ENCODE measurements around the gene ARHGAP36. TPM values are rescaled to one million over a fixed set of nuclear protein-coding genes. Genes with fewer than 3 reads are reported as not detected.

Gene ARHGAP36
- total and polyA plus RNA-seq, 2 of the 8 experiments (the other 6 are each of a cell fraction or from before 2014, with no cell fraction given), result 0.32 to 0.38 TPM

DNA sequence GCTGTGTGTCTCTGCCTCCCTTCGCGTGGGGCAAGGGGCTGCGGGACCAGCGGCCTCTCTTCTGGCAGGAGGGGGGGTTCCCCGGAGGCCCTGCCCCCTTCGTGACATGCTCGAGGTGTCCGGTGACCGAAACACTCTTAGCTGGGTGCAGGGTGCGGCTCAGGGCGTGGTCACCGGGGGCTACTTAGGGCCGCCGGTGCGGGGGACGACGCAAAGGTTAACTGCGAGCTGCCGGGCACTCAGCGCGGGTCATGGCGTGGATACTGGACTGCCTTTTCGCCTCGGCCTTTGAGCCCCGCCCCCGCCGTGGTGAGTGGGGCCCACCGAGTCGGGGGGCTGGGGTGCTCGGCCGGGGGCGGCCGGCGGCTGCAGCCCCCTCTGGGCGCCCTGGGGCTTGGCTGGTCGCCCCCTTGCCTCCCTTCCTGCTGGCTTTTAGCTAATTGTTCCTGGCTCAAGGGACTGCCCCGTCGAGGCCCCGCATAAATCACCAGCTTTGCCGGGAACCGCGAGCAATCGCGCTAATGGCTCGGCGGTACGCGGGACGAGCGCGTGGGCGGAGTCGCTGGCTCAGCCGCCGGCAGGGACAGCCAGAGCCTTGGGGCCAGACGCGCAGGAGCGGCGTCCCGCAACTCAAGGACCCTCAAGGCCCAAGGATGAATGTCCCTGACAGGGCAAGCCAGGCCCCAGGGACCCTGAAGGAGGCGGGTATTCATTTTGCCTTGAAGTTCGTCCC is at the start of gene ARHGAP36 (continued):
- TF ChIP-seq, protein P1, sequence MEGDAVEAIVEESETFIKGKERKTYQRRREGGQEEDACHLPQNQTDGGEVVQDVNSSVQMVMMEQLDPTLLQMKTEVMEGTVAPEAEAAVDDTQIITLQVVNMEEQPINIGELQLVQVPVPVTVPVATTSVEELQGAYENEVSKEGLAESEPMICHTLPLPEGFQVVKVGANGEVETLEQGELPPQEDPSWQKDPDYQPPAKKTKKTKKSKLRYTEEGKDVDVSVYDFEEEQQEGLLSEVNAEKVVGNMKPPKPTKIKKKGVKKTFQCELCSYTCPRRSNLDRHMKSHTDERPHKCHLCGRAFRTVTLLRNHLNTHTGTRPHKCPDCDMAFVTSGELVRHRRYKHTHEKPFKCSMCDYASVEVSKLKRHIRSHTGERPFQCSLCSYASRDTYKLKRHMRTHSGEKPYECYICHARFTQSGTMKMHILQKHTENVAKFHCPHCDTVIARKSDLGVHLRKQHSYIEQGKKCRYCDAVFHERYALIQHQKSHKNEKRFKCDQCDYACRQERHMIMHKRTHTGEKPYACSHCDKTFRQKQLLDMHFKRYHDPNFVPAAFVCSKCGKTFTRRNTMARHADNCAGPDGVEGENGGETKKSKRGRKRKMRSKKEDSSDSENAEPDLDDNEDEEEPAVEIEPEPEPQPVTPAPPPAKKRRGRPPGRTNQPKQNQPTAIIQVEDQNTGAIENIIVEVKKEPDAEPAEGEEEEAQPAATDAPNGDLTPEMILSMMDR (IDR thresholded peaks at IDR 0.05; ENCODE audit: control extremely low read depth in 1 of 3, insufficient read depth in 1 of 3, low read depth in 1 of 3, low read length in 3 of 3), result no peak
- no peak for TF ChIP-seq ZNF274 (IDR thresholded peaks at IDR 0.05; ENCODE audit: borderline replicate concordance, extremely low read depth, low read length)
- TF ChIP-seq EZH2 (IDR thresholded peaks at IDR 0.05; ENCODE audit: low read depth, low read length, severe bottlenecking), result peak; percentile 40
